T-helper 17 cell (primary cell): ENCODE data around the gene REEP1. TPM values are rescaled to one million over a fixed set of nuclear protein-coding genes. Genes with fewer than 3 reads are reported as not detected.

Experiments
- ATAC-seq: fragments of 150-1000 bp; cut with Tn5 transposase; 2 replicates; pipeline ENCODE4 v1.10.0; 2021; ENCODE audit warnings: mild to moderate bottlenecking, moderate library complexity
- DNase-seq, 3 donors: peaks; one replicate each; pipeline versions ENCODE4 v3.0.0 to v3.0.0-alpha.2; 2020 to 2021
- H3K9me3 ChIP-seq: one replicate; pipeline ENCODE4 v1.7.0; 2013; ENCODE audit warnings: low read length, mild to moderate bottlenecking; ENCODE audit not compliant: control insufficient read depth, poor library complexity, severe bottlenecking
- H3K27ac Mint-ChIP-seq: one replicate; pipeline ENCODE4 v1.8.0; 2022; ENCODE audit warnings: mild to moderate bottlenecking, moderate library complexity, mixed read lengths
- H3K27me3 Mint-ChIP-seq: one replicate; pipeline ENCODE4 v1.8.0; 2022; ENCODE audit warnings: mixed read lengths
- H3K36me3 Mint-ChIP-seq: one replicate; pipeline ENCODE4 v1.8.0; 2022; ENCODE audit warnings: low read depth, mixed read lengths
- H3K4me1 Mint-ChIP-seq: one replicate; pipeline ENCODE4 v1.8.0; 2022; ENCODE audit warnings: mild to moderate bottlenecking, mixed read lengths
- H3K4me3 Mint-ChIP-seq: one replicate; pipeline ENCODE4 v1.8.0; 2022; ENCODE audit warnings: mild to moderate bottlenecking, moderate library complexity, mixed read lengths
- total RNA-seq, 4 donors: library from RNA in 2 of 4; stranded (reverse) in 2 of 4; gene quantifications; one replicate each; pipeline ENCODE4 v1.2.3 and lab custom pipeline; 2022 to 2026

REEP1 gene
- total RNA-seq, 2 donors from 2014 or later: 2.2 TPM; not detected in 1

DNA sequence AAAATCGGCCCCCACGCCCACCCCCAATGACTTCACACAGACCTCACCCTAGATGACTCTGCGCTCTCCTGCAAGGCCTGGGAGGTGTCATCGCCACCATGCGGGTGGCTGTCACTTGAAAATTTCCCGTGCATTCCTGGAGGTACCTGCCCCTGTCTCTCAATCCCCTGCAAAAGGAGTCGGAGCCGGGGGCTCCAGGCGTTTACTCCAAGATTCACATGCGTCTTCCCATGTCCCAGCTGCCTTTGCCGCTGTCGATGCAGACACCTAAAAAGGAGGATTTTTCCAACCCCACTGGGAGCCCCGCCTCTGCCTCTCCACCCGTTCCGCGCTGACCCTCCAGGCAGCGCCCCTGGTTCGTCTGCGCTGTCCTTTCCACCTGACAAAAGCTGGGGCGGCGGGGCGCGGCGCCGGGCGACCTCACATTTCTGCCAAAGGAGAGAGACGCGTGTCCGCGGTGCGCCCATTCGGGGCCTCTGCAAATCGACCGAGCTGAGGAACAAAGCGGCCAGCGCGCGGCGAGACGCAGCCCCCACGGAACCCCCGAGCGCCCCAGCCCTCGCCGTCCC lies 667 bp downstream of the REEP1 start:
- Mint-ChIP-seq H3K36me3 (peaks cover 2% of the 10 kb centered on the region), H3K4me3 (peak overlapping the region; percentile 88), H3K27me3 (peaks cover 66% of the 10 kb centered on the region), H3K27ac (no peak overlapping the region), H3K4me1 (peaks cover 14% of the 10 kb centered on the region)
- DNase-seq (no peak), ATAC-seq (peak; percentile 6)
- H3K9me3 ChIP-seq: peaks cover 11% of the 10 kb centered on the region

DNA sequence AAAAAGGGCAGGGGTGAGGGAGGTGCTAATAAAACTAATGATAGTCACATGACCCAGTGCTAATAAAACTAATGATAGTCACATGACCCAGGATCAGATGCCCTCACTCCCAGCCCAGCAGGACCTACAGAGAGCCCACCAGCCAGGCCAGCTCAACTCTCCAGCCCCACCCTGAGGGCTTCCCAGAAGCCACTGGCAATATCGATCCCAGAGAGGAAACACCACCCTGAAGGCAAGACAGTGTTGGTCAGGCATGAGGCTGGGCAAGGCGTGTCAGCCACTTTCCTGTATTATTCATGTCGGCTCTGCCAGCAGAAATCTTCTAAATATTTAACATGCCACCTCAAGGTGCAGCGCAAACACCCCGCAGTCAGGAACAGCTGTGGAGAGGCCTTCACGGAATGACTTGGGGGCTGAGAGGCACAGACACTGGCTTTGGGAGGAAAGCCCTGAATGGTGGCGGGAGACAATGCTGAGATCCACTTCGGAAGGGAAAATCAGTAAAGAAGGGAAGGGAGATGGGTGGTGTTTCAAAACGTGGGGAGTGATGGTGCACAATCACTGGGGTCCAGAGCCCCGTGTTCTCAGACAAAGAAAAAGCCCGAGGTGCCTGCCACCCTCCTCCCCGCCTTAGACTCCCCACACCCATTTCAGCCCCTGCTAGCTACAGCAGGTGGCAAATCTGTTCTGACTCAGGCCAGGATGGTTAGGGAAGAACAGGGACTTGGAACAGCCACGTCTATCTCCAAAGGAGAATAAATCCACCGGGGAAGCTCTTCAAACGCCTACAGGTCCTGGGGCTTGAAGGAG lies 1.4 kb downstream of the REEP1 start:
- Mint-ChIP-seq H3K4me3 (peak overlapping the region; percentile 88), H3K27me3 (peaks cover 71% of the 10 kb centered on the region), H3K4me1 (peaks cover 14% of the 10 kb centered on the region), H3K36me3 (peaks cover 2% of the 10 kb centered on the region), H3K27ac (no peak overlapping the region)
- H3K9me3 ChIP-seq: peaks cover 5% of the 10 kb centered on the region
- no peak for ATAC-seq
- DNase-seq: no peak

DNA sequence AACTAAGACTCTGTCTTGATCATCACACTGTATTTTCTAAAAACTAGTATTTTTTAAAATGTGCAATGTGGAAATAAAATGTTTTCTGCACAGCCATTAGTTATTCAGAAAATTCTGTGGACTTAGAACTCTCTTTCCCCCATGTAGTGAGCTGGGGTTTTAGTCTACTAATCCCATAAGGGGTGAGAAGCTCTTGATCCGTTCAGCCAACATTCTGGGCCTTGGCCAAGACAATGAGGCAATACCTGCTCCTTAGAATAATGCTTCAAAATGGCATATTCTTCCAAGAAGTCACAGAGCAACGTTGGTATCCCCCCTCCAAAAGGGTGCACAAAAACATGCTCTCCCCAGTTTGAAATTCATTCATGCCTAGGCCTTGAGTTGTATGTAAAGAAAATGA lies 4.0 kb downstream of the REEP1 start:
- no peak for ATAC-seq
- no peak for DNase-seq
- Mint-ChIP-seq H3K4me3 (no peak overlapping the region), H3K27me3 (peaks cover 69% of the 10 kb centered on the region), H3K4me1 (peaks cover 14% of the 10 kb centered on the region), H3K27ac (no peak overlapping the region), H3K36me3 (no peaks in the 10 kb centered on the region)
- H3K9me3 ChIP-seq: no peaks in the 10 kb centered on the region

DNA sequence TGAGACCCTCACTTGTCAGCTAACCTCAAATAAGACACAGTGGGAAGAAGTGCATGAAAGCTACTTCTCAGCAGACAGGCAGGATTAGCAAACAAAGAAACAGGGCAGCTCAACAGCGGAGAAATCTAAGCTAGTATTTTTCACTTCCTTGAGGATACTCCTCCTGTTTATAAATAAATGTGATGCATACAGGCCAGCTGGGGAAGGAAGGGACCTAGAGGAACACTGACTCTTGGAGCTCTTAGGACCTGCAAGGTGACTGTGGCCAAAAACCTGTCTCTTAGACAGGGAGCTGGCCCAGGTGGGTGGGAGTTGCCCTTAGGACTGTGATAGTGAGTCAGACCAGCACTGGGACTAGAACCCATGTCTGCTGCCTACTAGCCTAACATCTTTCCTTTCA lies 4.8 kb downstream of the REEP1 start:
- Mint-ChIP-seq H3K27ac (no peak overlapping the region), H3K27me3 (peaks cover 66% of the 10 kb centered on the region), H3K4me3 (no peak overlapping the region), H3K4me1 (peaks cover 10% of the 10 kb centered on the region), H3K36me3 (no peaks in the 10 kb centered on the region)
- ATAC-seq (no peak), DNase-seq (no peak)
- no peaks in the 10 kb centered on the region for H3K9me3 ChIP-seq

DNA sequence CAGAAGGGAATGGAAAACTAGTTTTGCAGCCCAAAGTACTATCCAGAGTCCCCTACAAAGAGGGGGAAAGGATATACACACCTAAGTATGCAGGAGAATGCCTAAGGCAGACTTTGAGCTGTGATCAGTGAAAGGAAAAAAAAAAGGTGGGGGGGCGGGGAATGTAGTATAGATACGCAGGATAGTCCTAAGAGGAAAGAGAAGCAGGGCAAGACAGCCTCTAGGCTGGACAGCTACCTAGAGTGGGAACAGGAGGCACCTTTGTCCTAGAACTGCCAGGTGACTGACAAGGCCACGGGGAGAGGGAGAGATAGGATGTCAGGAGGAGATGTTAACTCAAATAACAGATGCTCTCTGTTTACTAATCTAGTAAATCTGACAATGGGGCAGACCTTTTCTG lies 6.0 kb downstream of the REEP1 start:
- no peak overlapping the region for H3K4me3 Mint-ChIP-seq
- H3K27me3 Mint-ChIP-seq: peaks cover 59% of the 10 kb centered on the region
- no peak overlapping the region for H3K27ac Mint-ChIP-seq
- no peaks in the 10 kb centered on the region for H3K9me3 ChIP-seq
- ATAC-seq (no peak), DNase-seq (no peak)
- no peaks in the 10 kb centered on the region for H3K36me3 Mint-ChIP-seq
- H3K4me1 Mint-ChIP-seq: peaks cover 4% of the 10 kb centered on the region

DNA sequence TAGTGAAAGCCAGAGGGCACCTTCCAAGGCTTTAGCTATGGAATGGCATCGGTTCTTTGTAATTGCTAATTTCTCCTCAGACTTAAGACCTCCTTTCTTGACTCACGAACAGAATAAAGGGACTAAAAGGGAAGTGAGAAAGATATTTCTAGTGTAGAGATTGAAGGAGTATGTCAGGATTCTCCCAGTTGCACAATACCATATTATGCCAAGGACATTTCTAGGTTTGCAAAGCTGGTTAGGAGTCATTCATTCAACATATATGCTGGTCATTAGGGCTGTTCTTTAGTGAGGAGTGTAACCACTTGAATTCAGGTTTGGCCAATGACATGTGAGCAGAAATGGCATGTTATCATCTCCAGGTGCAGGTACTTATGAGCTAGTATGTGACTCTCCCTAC lies 7.4 kb downstream of the REEP1 start:
- no peak for ATAC-seq
- Mint-ChIP-seq H3K27ac (no peak overlapping the region), H3K27me3 (peaks cover 45% of the 10 kb centered on the region), H3K4me3 (no peak overlapping the region), H3K36me3 (no peaks in the 10 kb centered on the region), H3K4me1 (no peaks in the 10 kb centered on the region)
- no peak for DNase-seq
- no peaks in the 10 kb centered on the region for H3K9me3 ChIP-seq

DNA sequence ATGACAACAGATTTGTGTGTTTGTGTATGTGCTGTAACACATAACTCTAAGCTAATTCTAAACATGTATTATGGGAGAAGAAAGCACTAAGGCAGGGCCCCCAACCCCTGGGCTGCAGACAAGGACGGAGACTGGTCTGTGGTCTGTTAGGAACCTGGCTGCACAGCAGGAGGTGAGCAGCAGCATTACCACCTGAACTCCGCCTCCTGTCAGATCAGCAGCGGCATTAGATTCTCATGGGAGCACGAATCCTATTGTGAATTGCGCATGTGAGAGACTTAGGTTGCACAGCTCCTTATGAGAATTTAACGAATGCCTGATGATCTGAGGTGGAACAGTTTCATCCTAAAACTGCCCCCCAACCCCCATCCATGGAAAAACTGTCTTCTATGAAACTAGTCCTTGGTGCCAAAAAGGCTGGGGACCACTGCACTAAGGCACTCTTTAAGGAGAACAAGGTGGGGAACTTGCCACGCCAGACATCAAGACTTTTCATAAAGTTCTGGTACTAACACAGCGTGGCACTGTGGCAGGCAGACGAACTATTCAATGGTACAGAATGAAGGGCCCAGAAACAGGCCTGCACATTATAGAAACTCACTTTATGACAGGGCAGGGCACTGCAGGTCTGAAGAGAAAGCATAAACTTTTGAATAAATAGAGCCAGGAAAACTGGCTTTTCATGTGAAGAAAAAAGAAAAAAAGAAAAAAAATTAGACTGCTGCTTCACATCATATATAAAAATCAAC lies 14.0 kb downstream of the REEP1 start:
- DNase-seq (no peak), ATAC-seq (no peak)
- H3K4me1 Mint-ChIP-seq: peaks cover 2% of the 10 kb centered on the region
- no peaks in the 10 kb centered on the region for H3K9me3 ChIP-seq
- H3K36me3 Mint-ChIP-seq: no peaks in the 10 kb centered on the region
- H3K27ac Mint-ChIP-seq: no peak overlapping the region
- H3K4me3 Mint-ChIP-seq: no peak overlapping the region
- H3K27me3 Mint-ChIP-seq: peaks cover 11% of the 10 kb centered on the region

DNA sequence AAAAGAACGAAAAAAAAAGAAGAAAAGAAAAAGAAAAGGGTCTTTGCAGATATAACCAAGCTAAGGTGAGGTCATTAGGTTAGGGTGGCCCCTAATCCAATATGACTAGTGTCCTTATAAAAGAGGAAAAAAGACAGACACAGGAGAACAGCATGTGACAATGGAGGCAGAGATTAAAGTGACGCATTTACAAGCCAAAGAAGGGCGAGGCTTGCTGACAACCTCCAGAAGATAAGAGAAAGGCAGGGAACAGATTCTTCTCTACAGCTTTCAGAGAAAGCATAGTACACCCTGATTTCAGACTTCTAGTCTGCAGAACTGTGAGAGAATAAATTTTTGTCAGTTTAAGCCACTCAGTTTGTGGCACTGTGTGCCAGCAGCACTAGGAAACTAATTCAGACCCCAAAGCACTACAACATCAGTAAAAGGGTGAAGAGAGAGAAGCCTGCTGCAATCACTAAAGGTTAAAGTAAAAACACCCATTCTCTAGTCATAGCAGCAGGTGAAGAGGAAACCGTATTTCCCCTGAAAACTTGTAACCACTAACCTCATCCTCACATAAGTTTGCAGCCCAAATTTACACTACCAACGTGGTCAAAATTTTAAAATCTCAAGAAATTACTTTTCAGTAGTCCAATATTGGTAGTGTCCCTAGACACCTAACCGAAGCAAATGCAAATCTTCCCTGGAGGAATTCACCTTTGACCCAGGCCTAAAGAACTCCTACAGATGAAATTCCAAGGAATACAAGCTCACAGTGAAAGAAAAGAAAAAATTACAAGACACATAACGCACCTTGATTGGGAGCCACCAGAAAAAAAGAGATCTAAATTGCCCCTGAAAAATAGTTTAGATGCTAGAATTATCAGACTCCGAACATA lies 17.5 kb downstream of the REEP1 start:
- no peak overlapping the region for H3K27ac Mint-ChIP-seq
- peaks cover 17% of the 10 kb centered on the region for H3K27me3 Mint-ChIP-seq
- ATAC-seq (no peak), DNase-seq (no peak)
- peaks cover 2% of the 10 kb centered on the region for H3K4me1 Mint-ChIP-seq
- H3K36me3 Mint-ChIP-seq: no peaks in the 10 kb centered on the region
- H3K9me3 ChIP-seq: no peaks in the 10 kb centered on the region
- H3K4me3 Mint-ChIP-seq: no peak overlapping the region

DNA sequence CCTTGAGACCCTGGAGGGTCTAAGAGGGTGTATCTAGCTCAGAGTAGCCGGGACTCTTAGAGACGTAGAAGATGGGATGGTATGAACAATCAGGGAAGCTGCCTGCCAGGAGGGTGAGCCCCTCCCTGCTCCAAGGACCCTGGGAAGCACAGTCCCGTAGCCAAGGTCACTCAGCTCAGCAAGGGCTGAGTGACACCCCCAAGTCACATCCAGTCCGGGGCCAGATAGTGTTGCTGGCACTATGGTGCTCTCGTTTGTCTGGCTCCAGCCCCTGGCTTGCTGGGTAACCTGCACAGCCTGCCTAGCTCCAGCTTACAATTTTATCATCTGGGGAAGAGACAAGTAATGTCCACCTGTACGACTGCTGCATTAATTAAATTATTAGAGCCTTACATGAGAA lies 22.3 kb downstream of the REEP1 start:
- ATAC-seq (no peak), DNase-seq (no peak)
- Mint-ChIP-seq H3K27me3 (peaks cover 33% of the 10 kb centered on the region), H3K27ac (no peak overlapping the region), H3K4me1 (no peaks in the 10 kb centered on the region), H3K4me3 (no peak overlapping the region), H3K36me3 (no peaks in the 10 kb centered on the region)
- H3K9me3 ChIP-seq: no peaks in the 10 kb centered on the region

DNA sequence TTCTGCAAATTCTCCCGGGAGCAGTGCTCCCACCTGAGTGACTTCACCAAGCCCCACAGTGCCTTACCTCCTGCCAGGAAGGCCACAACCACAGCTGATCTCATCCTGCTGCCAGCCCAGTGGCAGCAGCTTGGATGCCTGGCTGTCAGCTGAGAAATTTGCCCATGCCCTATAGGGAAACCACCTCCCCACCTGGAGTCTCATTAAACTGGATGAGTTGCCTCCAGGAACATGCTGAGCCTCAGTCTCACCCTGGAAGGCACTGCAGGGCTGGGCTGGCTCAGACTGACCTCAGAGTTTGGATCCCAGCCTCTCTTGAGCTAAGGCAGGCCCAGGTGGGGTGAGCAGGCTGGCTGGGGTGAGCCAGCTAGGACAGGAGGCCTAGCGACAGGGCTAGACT lies 23.3 kb downstream of the REEP1 start:
- no peaks in the 10 kb centered on the region for H3K36me3 Mint-ChIP-seq
- ATAC-seq (no peak), DNase-seq (no peak)
- H3K27ac Mint-ChIP-seq: no peak overlapping the region
- H3K4me3 Mint-ChIP-seq: no peak overlapping the region
- H3K9me3 ChIP-seq: no peaks in the 10 kb centered on the region
- peaks cover 25% of the 10 kb centered on the region for H3K27me3 Mint-ChIP-seq
- no peaks in the 10 kb centered on the region for H3K4me1 Mint-ChIP-seq

DNA sequence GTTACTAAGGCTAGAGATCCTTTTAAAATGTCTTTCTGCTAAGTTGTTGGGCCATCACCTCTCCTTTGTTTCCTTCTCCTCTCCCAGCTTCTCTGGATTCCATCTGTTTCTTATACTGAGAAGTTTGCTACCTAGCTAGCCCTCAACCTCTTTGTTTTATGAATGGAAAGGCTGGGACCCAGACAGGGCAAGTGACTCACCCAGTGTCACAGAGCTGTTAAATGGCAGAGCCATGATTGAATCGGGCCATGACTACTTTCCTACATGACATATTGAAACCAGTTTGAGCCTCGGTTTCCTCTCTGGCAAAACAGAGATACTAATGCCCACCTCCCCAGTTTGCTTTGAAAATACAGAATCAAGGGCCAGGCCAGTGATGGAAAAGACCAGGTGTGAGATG lies 24.1 kb downstream of the REEP1 start:
- H3K27ac Mint-ChIP-seq: no peak overlapping the region
- H3K4me3 Mint-ChIP-seq: no peak overlapping the region
- H3K27me3 Mint-ChIP-seq: peaks cover 25% of the 10 kb centered on the region
- DNase-seq (no peak), ATAC-seq (no peak)
- no peaks in the 10 kb centered on the region for H3K36me3 Mint-ChIP-seq
- peaks cover under 1% of the 10 kb centered on the region for H3K4me1 Mint-ChIP-seq
- H3K9me3 ChIP-seq: no peaks in the 10 kb centered on the region

DNA sequence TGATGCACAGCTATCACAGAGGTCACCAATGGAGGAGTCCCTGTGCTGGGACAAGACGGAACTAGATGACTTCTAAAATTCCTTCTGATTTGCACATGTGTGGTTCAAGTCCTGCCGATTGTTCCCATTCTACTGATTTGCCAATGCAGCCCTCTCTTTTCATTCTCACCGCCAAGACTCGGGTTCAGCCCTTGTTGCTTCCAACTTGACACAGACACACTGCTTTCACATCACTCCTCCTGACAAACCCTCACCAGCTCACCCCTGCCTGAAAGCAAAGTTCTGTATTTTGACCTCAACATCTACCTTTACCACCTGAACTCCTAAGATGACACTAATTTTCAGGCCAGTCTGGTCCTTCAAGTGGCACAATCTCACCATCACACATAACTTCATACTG lies 25.5 kb downstream of the REEP1 start:
- DNase-seq (no peak), ATAC-seq (no peak)
- Mint-ChIP-seq H3K4me3 (no peak overlapping the region), H3K4me1 (peaks cover 2% of the 10 kb centered on the region), H3K36me3 (no peaks in the 10 kb centered on the region), H3K27ac (no peak overlapping the region), H3K27me3 (peaks cover 25% of the 10 kb centered on the region)
- no peaks in the 10 kb centered on the region for H3K9me3 ChIP-seq

DNA sequence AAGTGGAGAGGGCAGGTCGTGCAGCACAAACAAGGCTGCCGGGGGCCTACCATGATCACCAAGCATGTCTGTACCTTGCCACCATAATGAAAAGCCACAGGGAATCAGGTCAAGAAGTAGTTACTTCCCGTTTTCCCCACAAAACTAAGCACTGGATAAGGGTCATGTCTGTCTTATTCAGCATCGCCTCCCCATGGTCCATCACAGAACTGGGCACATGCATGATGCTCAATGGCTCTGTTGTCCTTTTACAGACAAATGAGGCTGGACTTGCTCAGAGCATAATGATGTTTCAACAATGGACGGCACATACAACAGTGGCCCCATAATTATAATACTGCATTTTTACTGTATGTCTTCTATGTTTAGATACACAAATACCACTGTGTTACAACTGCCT lies 27.5 kb downstream of the REEP1 start:
- Mint-ChIP-seq H3K4me3 (no peak overlapping the region), H3K4me1 (peaks cover 6% of the 10 kb centered on the region), H3K27me3 (peaks cover 31% of the 10 kb centered on the region), H3K36me3 (peaks cover 3% of the 10 kb centered on the region), H3K27ac (no peak overlapping the region)
- H3K9me3 ChIP-seq: no peaks in the 10 kb centered on the region
- ATAC-seq: no peak
- no peak for DNase-seq
